Fibroblast of skin of left biceps (primary cell): ENCODE results near the gene NARF.
"Not testable (repeated sequence)": the region's sequence is repeated elsewhere in the genome, so short reads cannot be mapped to it uniquely, and the experiment has no call there.

Source experiments
- DNase-seq, 2 experiments: peaks; one replicate each; pipeline ENCODE4 v3.0.0-alpha.2; 2013; ENCODE audit warnings: low read depth in 2 of 2

Gene NARF

DNA sequence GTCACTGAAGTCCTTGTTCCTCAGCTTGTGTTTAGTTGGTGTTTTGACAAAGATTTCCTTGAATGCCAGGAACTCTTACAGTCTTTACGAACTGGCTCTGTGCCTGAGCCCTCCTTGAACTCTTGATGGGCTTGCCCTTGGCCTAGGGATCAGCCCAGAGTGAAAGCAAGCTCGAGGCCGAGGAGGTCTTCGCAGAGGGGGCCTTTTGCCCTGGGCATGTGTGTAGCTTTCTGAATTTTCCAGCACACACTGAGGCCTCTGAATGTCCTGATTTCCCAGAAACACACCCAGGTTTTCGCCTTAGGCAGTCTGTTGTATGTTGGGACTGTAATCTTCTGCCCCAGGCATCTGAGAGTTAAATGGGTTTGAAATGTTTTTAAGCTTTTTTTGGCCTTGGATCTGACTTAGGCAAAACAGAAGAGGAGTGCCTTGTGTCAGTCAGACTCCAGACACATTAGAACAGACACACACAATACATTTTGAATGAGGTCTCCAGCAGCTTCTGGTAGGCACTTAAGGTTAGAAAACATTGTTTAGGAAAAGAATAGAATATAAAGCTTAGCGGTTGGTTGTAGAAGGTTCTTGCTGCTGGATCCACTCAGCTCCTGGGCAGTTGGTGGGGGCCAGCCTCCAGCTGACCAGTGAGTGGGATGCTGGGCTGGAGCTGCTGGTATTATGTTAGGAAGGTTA, 78.1 kb downstream of the NARF start:
- DNase-seq: no peak

DNA sequence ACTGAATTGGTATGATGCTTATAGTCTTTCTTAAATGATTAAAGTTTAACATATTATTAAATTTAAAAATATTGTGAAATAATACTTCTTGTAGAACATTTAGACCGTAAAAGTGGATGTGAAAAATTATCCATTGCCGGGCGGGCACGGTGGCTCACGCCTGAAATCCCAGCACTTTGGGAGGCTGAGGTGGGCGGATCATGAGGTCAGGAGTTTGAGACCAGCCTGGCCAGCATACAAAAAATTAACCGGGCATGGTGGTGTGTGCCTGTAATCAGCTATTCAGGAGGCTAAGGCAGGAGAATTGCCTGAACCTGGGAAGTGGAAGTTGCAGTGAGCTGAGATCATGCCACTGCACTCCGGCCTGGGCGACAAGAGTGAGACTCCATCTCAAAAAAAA, 78.7 kb downstream of the NARF start:
- not testable (repeated sequence) for DNase-seq

DNA sequence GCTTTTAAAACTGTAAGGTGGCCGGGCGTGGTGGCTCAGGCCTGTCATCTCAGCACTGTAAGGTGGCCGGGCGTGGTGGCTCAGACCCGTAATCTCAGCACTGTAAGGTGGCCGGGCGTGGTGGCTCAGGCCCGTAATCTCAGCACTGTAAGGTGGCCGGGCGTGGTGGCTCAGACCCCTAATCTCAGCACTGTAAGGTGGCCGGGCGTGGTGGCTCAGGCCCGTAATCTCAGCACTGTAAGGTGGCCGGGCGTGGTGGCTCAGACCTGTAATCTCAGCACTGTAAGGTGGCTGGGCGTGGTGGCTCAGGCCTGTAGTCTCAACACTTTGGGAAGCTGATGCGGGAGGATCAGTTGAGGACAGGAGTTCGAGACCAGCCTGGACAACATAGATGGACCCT, 80.5 kb downstream of the NARF start:
- DNase-seq: not testable (repeated sequence)
